Measurements from ENCODE around the gene KLF16. TPM values are rescaled to one million over a fixed set of nuclear protein-coding genes. Genes with fewer than 3 reads are reported as not detected.

KLF16 gene
- total and polyA plus RNA-seq, 9 of the 15 experiments (the other 6 are each of a cell fraction or from before 2014, with no cell fraction given) = 0.04 to 60.4 (median 6.8) TPM

DNA sequence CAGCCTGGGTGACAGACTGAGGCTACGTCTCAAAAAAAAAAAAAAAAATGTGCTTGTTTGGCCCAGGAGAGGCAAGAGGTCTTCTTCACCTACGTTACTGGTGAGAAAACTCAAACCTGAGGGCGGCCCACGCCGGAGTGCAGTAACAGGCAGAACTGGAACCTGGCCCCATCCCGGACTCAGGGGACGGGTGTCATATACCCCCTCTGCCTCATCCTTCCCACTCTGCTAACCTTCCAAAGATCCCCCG, 41.4 kb upstream of the KLF16 start (continued):
- no peak; the same call in 1 of the 2 replicates for TF ChIP-seq ZNF592 (IDR thresholded peaks at IDR 0.05)
- no peak for TF ChIP-seq BRF1 (IDR thresholded peaks at IDR 0.05; ENCODE audit: borderline replicate concordance, extremely low read depth, insufficient read length)
- TF ChIP-seq CBFA2T2 (conservative IDR thresholded peaks at IDR 0.05) = no peak
- no peak for TF ChIP-seq NCOA6 (IDR thresholded peaks at IDR 0.05)
- TF ChIP-seq TEAD2 (tag; IDR thresholded peaks at IDR 0.05) = no peak
- no peak for TF ChIP-seq SAP30 (IDR thresholded peaks at IDR 0.05; ENCODE audit: borderline replicate concordance, insufficient read depth, low read depth, low read length, poor library complexity, severe bottlenecking)
- TF ChIP-seq SMARCA5 (IDR thresholded peaks at IDR 0.05) = no peak
- no peak for TF ChIP-seq RBM39 (optimal IDR thresholded peaks at IDR 0.05; ENCODE audit: low read depth, low read length)
- TF ChIP-seq NEUROD1 (IDR thresholded peaks at IDR 0.05; ENCODE audit: borderline replicate concordance, low read depth, low read length, partially characterized antibody) = no peak
- no peak for TF ChIP-seq FIP1L1 (IDR thresholded peaks at IDR 0.05; ENCODE audit: low read depth, low read length, poor library complexity, severe bottlenecking)
- TF ChIP-seq NELFE (IDR thresholded peaks at IDR 0.05; ENCODE audit: insufficient read depth, insufficient read length) = no peak
- TF ChIP-seq, protein P1, sequence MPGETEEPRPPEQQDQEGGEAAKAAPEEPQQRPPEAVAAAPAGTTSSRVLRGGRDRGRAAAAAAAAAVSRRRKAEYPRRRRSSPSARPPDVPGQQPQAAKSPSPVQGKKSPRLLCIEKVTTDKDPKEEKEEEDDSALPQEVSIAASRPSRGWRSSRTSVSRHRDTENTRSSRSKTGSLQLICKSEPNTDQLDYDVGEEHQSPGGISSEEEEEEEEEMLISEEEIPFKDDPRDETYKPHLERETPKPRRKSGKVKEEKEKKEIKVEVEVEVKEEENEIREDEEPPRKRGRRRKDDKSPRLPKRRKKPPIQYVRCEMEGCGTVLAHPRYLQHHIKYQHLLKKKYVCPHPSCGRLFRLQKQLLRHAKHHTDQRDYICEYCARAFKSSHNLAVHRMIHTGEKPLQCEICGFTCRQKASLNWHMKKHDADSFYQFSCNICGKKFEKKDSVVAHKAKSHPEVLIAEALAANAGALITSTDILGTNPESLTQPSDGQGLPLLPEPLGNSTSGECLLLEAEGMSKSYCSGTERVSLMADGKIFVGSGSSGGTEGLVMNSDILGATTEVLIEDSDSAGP (CRISPR knock-in tag; IDR thresholded peaks at IDR 0.05) = no peak
- TF ChIP-seq PTRF (tag; IDR thresholded peaks at IDR 0.05) = no peak
- TF ChIP-seq MITF (IDR thresholded peaks at IDR 0.05) = no peak
- 0 out of 2 replicates have a peak, but pooled peaks have one; percentile 14 for TF ChIP-seq NR2C1 (IDR thresholded peaks at IDR 0.05)
- no peak for TF ChIP-seq NR2C1 (tag; IDR thresholded peaks at IDR 0.05)
- TF ChIP-seq ZBTB8A (IDR thresholded peaks at IDR 0.05; ENCODE audit: partially characterized antibody) = no peak
- no peak for TF ChIP-seq MAFK (IDR thresholded peaks at IDR 0.05; ENCODE audit: low read length)
- no peak for TF ChIP-seq PTTG1 (tag; IDR thresholded peaks at IDR 0.05; ENCODE audit: low read depth)
